ENCODE measurements around the gene ADH1C.

ADH1C gene

DNA sequence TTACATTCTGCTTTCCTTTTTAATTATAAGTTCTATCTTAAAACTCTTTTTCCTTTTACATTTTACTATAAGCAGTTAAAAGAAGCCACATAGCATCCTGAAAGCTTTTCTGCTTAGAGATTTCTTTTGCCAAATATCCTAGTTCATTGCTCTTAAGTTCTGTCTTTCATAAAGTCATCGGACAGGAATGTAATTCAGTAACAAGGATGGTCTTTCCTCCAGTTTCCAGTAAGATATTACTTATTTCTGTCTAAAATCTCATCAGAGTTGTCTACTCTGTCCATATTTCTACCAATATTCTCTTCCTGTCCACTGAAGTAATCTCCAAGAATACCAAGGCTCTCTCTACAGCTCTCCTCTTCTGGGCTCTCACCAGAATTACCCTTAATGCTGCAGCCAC lies 37.5 kb upstream of the ADH1C start:
- intact Hi-C loops (cut with DNase I; ENCODE audit: low total_unique reads): no loop called here
- peaks cover 0 to 35% (median under 1%) of the 10 kb centered on the region in 4 donors for H3K4me1 ChIP-seq
- H3K27me3 ChIP-seq: no peaks in the 10 kb centered on the region
- no peaks in the 10 kb centered on the region for H3K36me3 ChIP-seq
- peak overlapping the region; percentile 59 to 85 for H3K27ac ChIP-seq
- no peak for DNase-seq
- TF ChIP-seq, protein P1, sequence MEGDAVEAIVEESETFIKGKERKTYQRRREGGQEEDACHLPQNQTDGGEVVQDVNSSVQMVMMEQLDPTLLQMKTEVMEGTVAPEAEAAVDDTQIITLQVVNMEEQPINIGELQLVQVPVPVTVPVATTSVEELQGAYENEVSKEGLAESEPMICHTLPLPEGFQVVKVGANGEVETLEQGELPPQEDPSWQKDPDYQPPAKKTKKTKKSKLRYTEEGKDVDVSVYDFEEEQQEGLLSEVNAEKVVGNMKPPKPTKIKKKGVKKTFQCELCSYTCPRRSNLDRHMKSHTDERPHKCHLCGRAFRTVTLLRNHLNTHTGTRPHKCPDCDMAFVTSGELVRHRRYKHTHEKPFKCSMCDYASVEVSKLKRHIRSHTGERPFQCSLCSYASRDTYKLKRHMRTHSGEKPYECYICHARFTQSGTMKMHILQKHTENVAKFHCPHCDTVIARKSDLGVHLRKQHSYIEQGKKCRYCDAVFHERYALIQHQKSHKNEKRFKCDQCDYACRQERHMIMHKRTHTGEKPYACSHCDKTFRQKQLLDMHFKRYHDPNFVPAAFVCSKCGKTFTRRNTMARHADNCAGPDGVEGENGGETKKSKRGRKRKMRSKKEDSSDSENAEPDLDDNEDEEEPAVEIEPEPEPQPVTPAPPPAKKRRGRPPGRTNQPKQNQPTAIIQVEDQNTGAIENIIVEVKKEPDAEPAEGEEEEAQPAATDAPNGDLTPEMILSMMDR (IDR thresholded peaks at IDR 0.05): no peak
- peaks cover 0 to 10% (median 8%) of the 10 kb centered on the region in 3 donors for H3K9me3 ChIP-seq
- H3K4me3 ChIP-seq: no peak overlapping the region

DNA sequence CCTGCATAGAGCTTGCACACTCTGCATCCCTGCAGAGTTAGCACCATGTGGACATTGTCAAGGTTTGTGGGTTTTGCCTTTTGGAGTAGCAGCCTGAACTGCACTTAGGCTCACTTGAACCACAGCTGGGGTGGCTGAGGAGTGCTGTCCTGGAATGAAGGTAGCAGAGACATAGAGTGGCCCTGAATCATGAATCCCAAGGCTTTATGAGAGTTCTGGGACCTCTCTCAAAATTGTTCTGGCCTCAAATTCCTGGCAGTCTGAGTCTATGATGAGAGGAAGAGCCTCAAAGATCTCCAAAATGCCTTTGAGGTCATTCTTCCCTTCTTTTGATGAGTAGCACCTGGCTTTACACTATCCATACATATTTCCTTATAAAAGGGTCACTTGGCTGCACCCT lies 37.1 kb upstream of the ADH1C start:
- Histone ChIP-seq H3K36me3 (no peaks in the 10 kb centered on the region), H3K27ac (peak overlapping the region; percentile 59 to 85), H3K4me3 (no peak overlapping the region), H3K27me3 (no peaks in the 10 kb centered on the region), H3K4me1 (peaks cover 0 to 36% (median 0%) of the 10 kb centered on the region in 4 donors), H3K9me3 (peaks cover 0 to 10% (median 8%) of the 10 kb centered on the region in 3 donors)
- no peak for DNase-seq
- intact Hi-C loops (cut with DNase I; ENCODE audit: low total_unique reads): loop anchor here (10.0 kb wide), 1 partner anchor 65 kb away; the partner anchor contains the start of gene ADH1B
- TF ChIP-seq, protein P1 (IDR thresholded peaks at IDR 0.05): no peak

DNA sequence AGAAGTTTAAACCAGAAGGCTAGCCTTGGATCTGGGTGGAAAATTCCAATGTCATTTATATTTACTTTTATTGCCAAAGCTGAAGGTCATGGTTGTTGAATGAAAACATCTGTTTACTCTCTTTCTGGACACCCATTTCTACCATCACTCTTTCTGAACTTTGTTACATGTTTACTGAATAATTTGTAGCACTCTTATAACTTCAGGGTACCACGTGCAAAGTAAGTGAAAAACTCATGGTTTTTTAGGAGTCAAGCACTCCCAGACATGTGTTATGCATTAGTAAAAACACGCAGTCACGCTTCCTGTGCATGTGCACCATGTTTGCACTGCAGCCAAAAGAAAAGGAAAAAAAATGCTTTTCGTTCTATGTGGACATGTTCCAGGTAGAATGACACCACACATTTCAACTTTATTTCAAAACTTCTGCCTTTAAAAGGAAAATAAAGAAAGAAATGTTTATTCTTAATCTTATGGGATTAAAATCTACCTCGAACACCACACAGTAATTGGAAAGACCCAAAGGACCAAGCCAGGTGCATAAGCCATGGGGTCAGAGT lies 31.4 kb upstream of the ADH1C start:
- no peak overlapping the region for H3K4me3 ChIP-seq
- H3K36me3 ChIP-seq: no peaks in the 10 kb centered on the region
- peak overlapping the region; percentile 81 to 85 for H3K27ac ChIP-seq
- intact Hi-C loops (cut with DNase I; ENCODE audit: low total_unique reads): loop anchor here (10.0 kb wide), 1 partner anchor 59 kb away; the partner anchor contains the start of gene ADH1B
- H3K27me3 ChIP-seq: no peaks in the 10 kb centered on the region
- peaks cover 0 to 30% (median 4%) of the 10 kb centered on the region in 4 donors for H3K4me1 ChIP-seq
- H3K9me3 ChIP-seq: no peaks in the 10 kb centered on the region
- DNase-seq: peak; percentile 71 to 84
- TF ChIP-seq, protein P1 (IDR thresholded peaks at IDR 0.05): no peak

DNA sequence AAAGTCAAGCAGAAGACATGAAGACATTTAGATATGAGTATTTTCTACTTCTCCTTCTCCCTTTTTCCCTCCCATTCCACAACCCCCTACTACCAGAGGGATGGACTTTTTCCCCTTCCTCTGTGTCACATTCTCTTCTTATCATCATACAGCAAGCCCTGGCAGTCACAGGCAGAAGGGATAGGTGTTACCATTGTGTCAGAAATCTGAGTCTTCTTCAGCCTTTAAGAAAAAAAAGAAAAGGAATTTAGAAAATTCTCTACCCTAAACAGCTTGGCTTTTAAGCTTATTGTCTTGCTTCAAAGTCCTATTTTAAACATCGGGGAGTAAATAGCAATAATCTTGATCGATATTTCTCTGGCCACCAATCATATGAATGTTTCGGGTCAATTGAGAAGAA lies 30.9 kb upstream of the ADH1C start:
- Histone ChIP-seq H3K4me3 (no peak overlapping the region), H3K4me1 (peaks cover 0 to 34% (median 4%) of the 10 kb centered on the region in 4 donors), H3K9me3 (no peaks in the 10 kb centered on the region), H3K36me3 (no peaks in the 10 kb centered on the region), H3K27ac (peak overlapping the region; percentile 81 to 85), H3K27me3 (no peaks in the 10 kb centered on the region)
- DNase-seq: no peak
- intact Hi-C loops (cut with DNase I; ENCODE audit: low total_unique reads): loop anchor here (10.0 kb wide), 1 partner anchor 59 kb away; the partner anchor contains the start of gene ADH1B
- TF ChIP-seq, protein P1 (IDR thresholded peaks at IDR 0.05): no peak

DNA sequence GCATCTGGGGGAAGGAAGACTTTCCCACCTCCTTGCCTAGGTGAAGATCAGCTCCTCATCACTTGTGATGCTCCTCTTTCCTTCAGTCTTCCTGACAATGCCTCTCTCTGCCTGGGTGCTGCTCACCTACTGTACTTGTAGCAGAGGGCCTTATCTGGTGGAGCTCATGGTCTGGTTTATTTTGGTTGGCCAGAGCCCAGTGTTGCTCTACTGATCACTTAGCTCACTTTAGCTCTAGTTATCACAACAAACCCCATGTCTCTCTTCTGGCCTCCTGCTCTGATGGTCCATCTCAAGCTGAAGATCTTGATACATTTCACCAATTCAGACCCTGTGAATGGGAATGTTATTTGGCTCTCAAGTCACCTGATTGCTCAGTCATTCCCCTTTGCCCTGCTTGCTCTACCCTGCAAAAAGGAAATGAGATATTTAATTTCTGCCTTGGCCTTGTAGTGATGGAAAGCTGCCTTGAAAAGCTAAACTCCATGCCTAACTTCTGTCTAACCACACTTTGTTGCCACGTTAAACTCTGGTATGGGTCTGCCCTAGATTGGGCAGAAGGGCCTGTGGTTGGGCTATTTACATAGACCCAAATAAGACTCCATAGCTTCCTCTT lies 30.3 kb upstream of the ADH1C start:
- intact Hi-C loops (cut with DNase I; ENCODE audit: low total_unique reads): loop anchor here (10.0 kb wide), 1 partner anchor 58 kb away; the partner anchor contains the start of gene ADH1B
- H3K36me3 ChIP-seq: no peaks in the 10 kb centered on the region
- peaks cover 0 to 39% (median 4%) of the 10 kb centered on the region in 4 donors for H3K4me1 ChIP-seq
- TF ChIP-seq, protein P1 (IDR thresholded peaks at IDR 0.05): no peak
- H3K4me3 ChIP-seq: no peak overlapping the region
- peak overlapping the region; percentile 81 to 85 for H3K27ac ChIP-seq
- DNase-seq: no peak
- no peaks in the 10 kb centered on the region for H3K27me3 ChIP-seq
- H3K9me3 ChIP-seq: no peaks in the 10 kb centered on the region

All from tibial artery (tissue), 4 donors.